Panc1 (cell line): ENCODE measurements around the gene VEGFA. TPM values are rescaled to one million over a fixed set of nuclear protein-coding genes. Genes with fewer than 3 reads are reported as not detected.

Experiments used
- ATAC-seq: fragments of 200-7000 bp; cut with Tn5 transposase; 2 replicates; pipeline ENCODE4 v1.9.1; 2020; ENCODE audit warnings: mild to moderate bottlenecking, moderate library complexity
- BruUV-seq: library from RNA; stranded (reverse); fragments of 400-500 nt; replicated peaks from 2 replicates; lab custom pipeline; 2021; lab: Mats Ljungman, UMichigan
- CTCF ChIA-PET: fragments of 300-600 bp; sonication (Branson Sonifier 250); formaldehyde crosslinking; loops from one replicate; lab custom pipeline; 2022; ENCODE audit warnings: antibody characterized with exemption; lab: Charles Lee
- POLR2A ChIA-PET: fragments of 300-600 bp; sonication (Branson Sonifier 250); formaldehyde crosslinking; loops from one replicate; lab custom pipeline; 2022; ENCODE audit warnings: antibody characterized with exemption; lab: Charles Lee
- DNase-seq: peaks from one replicate; pipeline ENCODE4 v3.0.0-alpha.2; 2010; ENCODE audit warnings: low read depth, low spot score
- H3K27ac ChIP-seq: 2 replicates; pipeline ENCODE4 v1.5.1; 2011; ENCODE audit warnings: mild to moderate bottlenecking, low read length, inconsistent platforms
- H3K27me3 ChIP-seq: fragments of 200-500 bp; sonication (Bioruptor generic); 2 replicates; pipeline ENCODE4 v1.6.0; 2014; ENCODE audit warnings: low read length, inconsistent platforms; ENCODE audit not compliant: control insufficient read depth, insufficient read depth
- H3K36me3 ChIP-seq: fragments of 200-500 bp; sonication (Bioruptor generic); 2 replicates; pipeline ENCODE4 v1.5.1; 2014; ENCODE audit warnings: inconsistent platforms, mild to moderate bottlenecking, low read length, moderate library complexity; ENCODE audit not compliant: control insufficient read depth, insufficient read depth
- H3K4me1 ChIP-seq: 2 replicates; pipeline ENCODE4 v1.5.1; 2011; ENCODE audit warnings: inconsistent platforms, mild to moderate bottlenecking, low read length, moderate library complexity; ENCODE audit not compliant: control insufficient read depth, insufficient read depth
- H3K4me3 ChIP-seq, 2 experiments: 2 replicates each; pipeline ENCODE4 v1.5.1; 2011 to 2012; ENCODE audit warnings: low read depth in 2 of 2, low read length in 2 of 2, mild to moderate bottlenecking in 2 of 2, inconsistent platforms in 1 of 2, moderate library complexity in 1 of 2
- H3K9me3 ChIP-seq: fragments of 200-500 bp; sonication (Bioruptor generic); 2 replicates; pipeline ENCODE4 v1.5.1; 2014; ENCODE audit warnings: low read depth, mild to moderate bottlenecking, inconsistent platforms, low read length, moderate library complexity; ENCODE audit not compliant: control insufficient read depth, insufficient read depth
- POLR2AphosphoS5 ChIP-seq: IDR thresholded peaks from 2 replicates; pipeline ENCODE4 v1.6.1; 2012; ENCODE audit warnings: mild to moderate bottlenecking, low read depth, low read length, moderate library complexity
- SIN3A ChIP-seq: IDR thresholded peaks from 2 replicates; pipeline ENCODE4 v1.6.1; 2012; ENCODE audit warnings: low read depth, mild to moderate bottlenecking, low read length, moderate library complexity, borderline replicate concordance; ENCODE audit not compliant: insufficient read depth
- TCF7L2 ChIP-seq: IDR thresholded peaks from 2 replicates; pipeline ENCODE4 v1.6.1; 2011; ENCODE audit warnings: mild to moderate bottlenecking, low read depth, low read length, inconsistent platforms
- in situ Hi-C: cut with HindIII; loops from 2 replicates; pipeline ENCODE4 v1.10.0; 2016; ENCODE audit warnings: low sequenced_read_pairs, low pct_unique_long_range_greater_than_20kb
- intact Hi-C: fragments of 100-400 bp; cut with micrococcal nuclease; formaldehyde crosslinking; loops from one replicate; pipeline ENCODE4 v1.10.0; 2022; ENCODE audit not compliant: unreplicated experiment
- total RNA-seq: library from RNA; stranded (reverse); gene quantifications from one replicate; pipeline ENCODE4 v1.2.1, GENCODE V29; 2021; ENCODE audit not compliant: unreplicated experiment
- TF ChIP-seq, protein P1 (sequence below): fragments of 450-650 bp; IDR thresholded peaks from 2 replicates; pipeline ENCODE4 v1.5.1; 2017; ENCODE audit warnings: mild to moderate bottlenecking
- TF ChIP-seq, protein P2 (sequence below), 2 experiments: IDR thresholded peaks; 2 replicates each; pipeline ENCODE4 v1.6.1; 2011 to 2012; ENCODE audit warnings: low read depth in 2 of 2, control low read depth in 1 of 2, low read length in 1 of 2, mild to moderate bottlenecking in 1 of 2, moderate library complexity in 1 of 2; ENCODE audit not compliant: insufficient read depth in 1 of 2

The VEGFA gene
- total RNA-seq, 1 experiment from 2014 or later = 98.7 TPM

DNA sequence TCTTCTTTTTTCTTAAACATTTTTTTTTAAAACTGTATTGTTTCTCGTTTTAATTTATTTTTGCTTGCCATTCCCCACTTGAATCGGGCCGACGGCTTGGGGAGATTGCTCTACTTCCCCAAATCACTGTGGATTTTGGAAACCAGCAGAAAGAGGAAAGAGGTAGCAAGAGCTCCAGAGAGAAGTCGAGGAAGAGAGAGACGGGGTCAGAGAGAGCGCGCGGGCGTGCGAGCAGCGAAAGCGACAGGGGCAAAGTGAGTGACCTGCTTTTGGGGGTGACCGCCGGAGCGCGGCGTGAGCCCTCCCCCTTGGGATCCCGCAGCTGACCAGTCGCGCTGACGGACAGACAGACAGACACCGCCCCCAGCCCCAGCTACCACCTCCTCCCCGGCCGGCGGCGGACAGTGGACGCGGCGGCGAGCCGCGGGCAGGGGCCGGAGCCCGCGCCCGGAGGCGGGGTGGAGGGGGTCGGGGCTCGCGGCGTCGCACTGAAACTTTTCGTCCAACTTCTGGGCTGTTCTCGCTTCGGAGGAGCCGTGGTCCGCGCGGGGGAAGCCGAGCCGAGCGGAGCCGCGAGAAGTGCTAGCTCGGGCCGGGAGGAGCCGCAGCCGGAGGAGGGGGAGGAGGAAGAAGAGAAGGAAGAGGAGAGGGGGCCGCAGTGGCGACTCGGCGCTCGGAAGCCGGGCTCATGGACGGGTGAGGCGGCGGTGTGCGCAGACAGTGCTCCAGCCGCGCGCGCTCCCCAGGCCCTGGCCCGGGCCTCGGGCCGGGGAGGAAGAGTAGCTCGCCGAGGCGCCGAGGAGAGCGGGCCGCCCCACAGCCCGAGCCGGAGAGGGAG lies 580 bp downstream of the VEGFA start:
- DNase-seq = no peak
- Histone ChIP-seq H3K36me3 (no peaks in the 10 kb centered on the region), H3K4me1 (peaks cover 30% of the 10 kb centered on the region), H3K27ac (peak overlapping the region; percentile 87), H3K9me3 (no peaks in the 10 kb centered on the region), H3K4me3 (peak overlapping the region; percentile 94 to 99), H3K27me3 (no peaks in the 10 kb centered on the region)
- no peak for TF ChIP-seq POLR2AphosphoS5
- TF ChIP-seq, protein P1, sequence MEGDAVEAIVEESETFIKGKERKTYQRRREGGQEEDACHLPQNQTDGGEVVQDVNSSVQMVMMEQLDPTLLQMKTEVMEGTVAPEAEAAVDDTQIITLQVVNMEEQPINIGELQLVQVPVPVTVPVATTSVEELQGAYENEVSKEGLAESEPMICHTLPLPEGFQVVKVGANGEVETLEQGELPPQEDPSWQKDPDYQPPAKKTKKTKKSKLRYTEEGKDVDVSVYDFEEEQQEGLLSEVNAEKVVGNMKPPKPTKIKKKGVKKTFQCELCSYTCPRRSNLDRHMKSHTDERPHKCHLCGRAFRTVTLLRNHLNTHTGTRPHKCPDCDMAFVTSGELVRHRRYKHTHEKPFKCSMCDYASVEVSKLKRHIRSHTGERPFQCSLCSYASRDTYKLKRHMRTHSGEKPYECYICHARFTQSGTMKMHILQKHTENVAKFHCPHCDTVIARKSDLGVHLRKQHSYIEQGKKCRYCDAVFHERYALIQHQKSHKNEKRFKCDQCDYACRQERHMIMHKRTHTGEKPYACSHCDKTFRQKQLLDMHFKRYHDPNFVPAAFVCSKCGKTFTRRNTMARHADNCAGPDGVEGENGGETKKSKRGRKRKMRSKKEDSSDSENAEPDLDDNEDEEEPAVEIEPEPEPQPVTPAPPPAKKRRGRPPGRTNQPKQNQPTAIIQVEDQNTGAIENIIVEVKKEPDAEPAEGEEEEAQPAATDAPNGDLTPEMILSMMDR = no peak
- peak; percentile 52; the same call in 1 of the 2 replicates for TF ChIP-seq SIN3A
- TSS peak; percentile 89 for BruUV-seq
- in situ Hi-C loops (no loop called here), intact Hi-C loops (loop anchor here (5.0 kb wide), 1 partner anchor 103 kb away; no protein-coding TSS in a partner anchor)
- CTCF ChIA-PET = interaction anchor here (0.5 to 2.0 kb wide), 19 partner anchors 17 to 402 kb away, joined by 3 to 16 read pairs (median 4); no protein-coding TSS in a partner anchor
- ATAC-seq = peak; percentile 60
- POLR2A ChIA-PET = interaction anchor here (0.6 to 0.9 kb wide), 2 partner anchors 25 to 83 kb away, joined by 4 to 9 read pairs; no protein-coding TSS in a partner anchor

DNA sequence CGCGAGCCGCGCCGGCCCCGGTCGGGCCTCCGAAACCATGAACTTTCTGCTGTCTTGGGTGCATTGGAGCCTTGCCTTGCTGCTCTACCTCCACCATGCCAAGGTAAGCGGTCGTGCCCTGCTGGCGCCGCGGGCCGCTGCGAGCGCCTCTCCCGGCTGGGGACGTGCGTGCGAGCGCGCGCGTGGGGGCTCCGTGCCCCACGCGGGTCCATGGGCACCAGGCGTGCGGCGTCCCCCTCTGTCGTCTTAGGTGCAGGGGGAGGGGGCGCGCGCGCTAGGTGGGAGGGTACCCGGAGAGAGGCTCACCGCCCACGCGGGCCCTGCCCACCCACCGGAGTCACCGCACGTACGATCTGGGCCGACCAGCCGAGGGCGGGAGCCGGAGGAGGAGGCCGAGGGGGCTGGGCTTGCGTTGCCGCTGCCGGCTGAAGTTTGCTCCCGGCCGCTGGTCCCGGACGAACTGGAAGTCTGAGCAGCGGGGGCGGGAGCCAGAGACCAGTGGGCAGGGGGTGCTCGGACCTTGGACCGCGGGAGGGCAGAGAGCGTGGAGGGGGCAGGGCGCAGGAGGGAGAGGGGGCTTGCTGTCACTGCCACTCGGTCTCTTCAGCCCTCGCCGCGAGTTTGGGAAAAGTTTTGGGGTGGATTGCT lies 1.3 kb downstream of the VEGFA start:
- Histone ChIP-seq H3K27ac (peak overlapping the region; percentile 87), H3K27me3 (no peaks in the 10 kb centered on the region), H3K36me3 (no peaks in the 10 kb centered on the region), H3K9me3 (no peaks in the 10 kb centered on the region), H3K4me3 (peak overlapping the region; percentile 94 to 99), H3K4me1 (peaks cover 36% of the 10 kb centered on the region)
- ATAC-seq (peak; percentile 56), DNase-seq (no peak)
- TF ChIP-seq TCF7L2 = no peak
- TF ChIP-seq SIN3A = peak; percentile 54; the same call in 1 of the 2 replicates
- intact Hi-C loops (loop anchor here (5.0 kb wide), 1 partner anchor 104 kb away; no protein-coding TSS in a partner anchor), in situ Hi-C loops (no loop called here)
- BruUV-seq = no TSS peak
- CTCF ChIA-PET = interaction anchor here (0.5 to 1.2 kb wide), 4 partner anchors 155 to 309 kb away, joined by 3 to 6 read pairs (median 3); no protein-coding TSS in a partner anchor
- POLR2A ChIA-PET = interaction anchor here (0.9 kb wide), 1 partner anchor 26 kb away, joined by 4 read pairs; no protein-coding TSS in a partner anchor

DNA sequence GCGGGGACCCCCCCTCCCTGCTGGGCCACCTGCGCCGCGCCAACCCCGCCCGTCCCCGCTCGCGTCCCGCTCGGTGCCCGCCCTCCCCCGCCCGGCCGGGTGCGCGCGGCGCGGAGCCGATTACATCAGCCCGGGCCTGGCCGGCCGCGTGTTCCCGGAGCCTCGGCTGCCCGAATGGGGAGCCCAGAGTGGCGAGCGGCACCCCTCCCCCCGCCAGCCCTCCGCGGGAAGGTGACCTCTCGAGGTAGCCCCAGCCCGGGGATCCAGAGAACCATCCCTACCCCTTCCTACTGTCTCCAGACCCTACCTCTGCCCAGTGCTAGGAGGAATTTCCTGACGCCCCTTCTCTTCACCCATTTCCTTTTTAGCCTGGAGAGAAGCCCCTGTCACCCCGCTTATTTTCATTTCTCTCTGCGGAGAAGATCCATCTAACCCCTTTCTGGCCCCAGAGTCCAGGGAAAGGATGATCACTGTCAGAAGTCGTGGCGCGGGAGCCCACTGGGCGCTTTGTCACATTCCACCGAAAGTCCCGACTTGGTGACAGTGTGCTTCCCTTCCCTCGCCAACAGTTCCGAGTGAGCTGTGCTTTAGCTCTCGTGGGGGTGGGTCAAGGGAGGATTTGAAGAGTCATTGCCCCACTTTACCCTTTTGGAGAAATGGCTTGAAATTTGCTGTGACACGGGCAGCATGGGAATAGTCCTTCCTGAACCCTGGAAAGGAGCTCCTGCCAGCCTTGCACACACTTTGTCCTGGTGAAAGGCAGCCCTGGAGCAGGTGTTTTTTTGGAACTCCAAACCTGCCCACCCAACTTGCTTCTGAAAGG lies 2.1 kb downstream of the VEGFA start:
- H3K27ac ChIP-seq = peak overlapping the region; percentile 99
- H3K4me1 ChIP-seq = peaks cover 37% of the 10 kb centered on the region
- no peaks in the 10 kb centered on the region for H3K9me3 ChIP-seq
- ATAC-seq = peak; percentile 50
- H3K36me3 ChIP-seq = no peaks in the 10 kb centered on the region; the same call in 1 of the 2 replicates
- in situ Hi-C loops (no loop called here), intact Hi-C loops (loop anchor here (5.0 kb wide), 1 partner anchor 105 kb away; no protein-coding TSS in a partner anchor)
- H3K27me3 ChIP-seq = no peaks in the 10 kb centered on the region
- ChIA-PET POLR2A (no interaction called here), CTCF (interaction anchor here (0.6 to 1.6 kb wide), 3 partner anchors 182 to 308 kb away, joined by 3 to 9 read pairs (median 3); no protein-coding TSS in a partner anchor)
- TSS peak; percentile 58 for BruUV-seq
- TF ChIP-seq TCF7L2 (no peak), POLR2AphosphoS5 (peak; percentile 61; the same call in 1 of the 2 replicates), SIN3A (peak; percentile 47; the same call in 1 of the 2 replicates)
- TF ChIP-seq, protein P1 = no peak
- TF ChIP-seq, protein P2, sequence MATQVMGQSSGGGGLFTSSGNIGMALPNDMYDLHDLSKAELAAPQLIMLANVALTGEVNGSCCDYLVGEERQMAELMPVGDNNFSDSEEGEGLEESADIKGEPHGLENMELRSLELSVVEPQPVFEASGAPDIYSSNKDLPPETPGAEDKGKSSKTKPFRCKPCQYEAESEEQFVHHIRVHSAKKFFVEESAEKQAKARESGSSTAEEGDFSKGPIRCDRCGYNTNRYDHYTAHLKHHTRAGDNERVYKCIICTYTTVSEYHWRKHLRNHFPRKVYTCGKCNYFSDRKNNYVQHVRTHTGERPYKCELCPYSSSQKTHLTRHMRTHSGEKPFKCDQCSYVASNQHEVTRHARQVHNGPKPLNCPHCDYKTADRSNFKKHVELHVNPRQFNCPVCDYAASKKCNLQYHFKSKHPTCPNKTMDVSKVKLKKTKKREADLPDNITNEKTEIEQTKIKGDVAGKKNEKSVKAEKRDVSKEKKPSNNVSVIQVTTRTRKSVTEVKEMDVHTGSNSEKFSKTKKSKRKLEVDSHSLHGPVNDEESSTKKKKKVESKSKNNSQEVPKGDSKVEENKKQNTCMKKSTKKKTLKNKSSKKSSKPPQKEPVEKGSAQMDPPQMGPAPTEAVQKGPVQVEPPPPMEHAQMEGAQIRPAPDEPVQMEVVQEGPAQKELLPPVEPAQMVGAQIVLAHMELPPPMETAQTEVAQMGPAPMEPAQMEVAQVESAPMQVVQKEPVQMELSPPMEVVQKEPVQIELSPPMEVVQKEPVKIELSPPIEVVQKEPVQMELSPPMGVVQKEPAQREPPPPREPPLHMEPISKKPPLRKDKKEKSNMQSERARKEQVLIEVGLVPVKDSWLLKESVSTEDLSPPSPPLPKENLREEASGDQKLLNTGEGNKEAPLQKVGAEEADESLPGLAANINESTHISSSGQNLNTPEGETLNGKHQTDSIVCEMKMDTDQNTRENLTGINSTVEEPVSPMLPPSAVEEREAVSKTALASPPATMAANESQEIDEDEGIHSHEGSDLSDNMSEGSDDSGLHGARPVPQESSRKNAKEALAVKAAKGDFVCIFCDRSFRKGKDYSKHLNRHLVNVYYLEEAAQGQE (IDR thresholded peaks at IDR 0.05; ENCODE audit: insufficient read depth in 1 of 2, low read depth in 2 of 2, low read length in 1 of 2) = no peak
- DNase-seq = no peak
- H3K4me3 ChIP-seq = peak overlapping the region; percentile 94 to 99
